ENCODE results near the gene MED19. TPM values are rescaled to one million over a fixed set of nuclear protein-coding genes. Genes with fewer than 3 reads are reported as not detected.

MED19 gene
- total and polyA plus RNA-seq, 3 donors from 2014 or later, result 48.3 to 52.3 (median 49.9) TPM

DNA sequence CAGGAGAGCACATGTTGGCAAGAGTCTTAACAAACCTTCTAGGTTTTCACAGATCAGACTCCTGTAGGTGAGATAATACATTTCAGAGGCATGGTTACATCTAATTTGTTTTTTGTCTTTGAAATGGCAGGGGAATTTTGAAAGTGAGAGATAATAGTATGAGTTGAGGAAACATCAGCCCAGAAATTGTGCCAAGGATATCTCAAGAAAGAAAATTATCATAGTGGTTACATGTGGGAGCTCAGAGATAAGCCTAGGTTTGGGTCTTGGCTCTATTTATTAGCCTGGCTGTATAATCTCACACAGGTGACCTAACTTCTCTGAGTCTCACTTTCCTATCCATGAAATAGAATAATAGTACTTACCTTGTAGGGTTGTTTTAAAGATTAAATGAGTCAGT lies 39.2 kb upstream of the MED19 start:
- no peak for DNase-seq
- Histone ChIP-seq H3K36me3 (ENCODE audit: low read depth, missing control alignments) (no peaks in the 10 kb centered on the region), H3K27ac (no peak overlapping the region), H3K27me3 (no peaks in the 10 kb centered on the region), H3K9me3 (no peaks in the 10 kb centered on the region), H3K4me3 (no peak overlapping the region), H3K4me1 (peaks cover 4% of the 10 kb centered on the region)
- intact Hi-C loops (cut with DNase I; ENCODE audit: low total_unique reads), result no loop called here
- no peak for TF ChIP-seq POLR2A (IDR thresholded peaks at IDR 0.05)
- TF ChIP-seq, protein P1, sequence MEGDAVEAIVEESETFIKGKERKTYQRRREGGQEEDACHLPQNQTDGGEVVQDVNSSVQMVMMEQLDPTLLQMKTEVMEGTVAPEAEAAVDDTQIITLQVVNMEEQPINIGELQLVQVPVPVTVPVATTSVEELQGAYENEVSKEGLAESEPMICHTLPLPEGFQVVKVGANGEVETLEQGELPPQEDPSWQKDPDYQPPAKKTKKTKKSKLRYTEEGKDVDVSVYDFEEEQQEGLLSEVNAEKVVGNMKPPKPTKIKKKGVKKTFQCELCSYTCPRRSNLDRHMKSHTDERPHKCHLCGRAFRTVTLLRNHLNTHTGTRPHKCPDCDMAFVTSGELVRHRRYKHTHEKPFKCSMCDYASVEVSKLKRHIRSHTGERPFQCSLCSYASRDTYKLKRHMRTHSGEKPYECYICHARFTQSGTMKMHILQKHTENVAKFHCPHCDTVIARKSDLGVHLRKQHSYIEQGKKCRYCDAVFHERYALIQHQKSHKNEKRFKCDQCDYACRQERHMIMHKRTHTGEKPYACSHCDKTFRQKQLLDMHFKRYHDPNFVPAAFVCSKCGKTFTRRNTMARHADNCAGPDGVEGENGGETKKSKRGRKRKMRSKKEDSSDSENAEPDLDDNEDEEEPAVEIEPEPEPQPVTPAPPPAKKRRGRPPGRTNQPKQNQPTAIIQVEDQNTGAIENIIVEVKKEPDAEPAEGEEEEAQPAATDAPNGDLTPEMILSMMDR (IDR thresholded peaks at IDR 0.05), result no peak

DNA sequence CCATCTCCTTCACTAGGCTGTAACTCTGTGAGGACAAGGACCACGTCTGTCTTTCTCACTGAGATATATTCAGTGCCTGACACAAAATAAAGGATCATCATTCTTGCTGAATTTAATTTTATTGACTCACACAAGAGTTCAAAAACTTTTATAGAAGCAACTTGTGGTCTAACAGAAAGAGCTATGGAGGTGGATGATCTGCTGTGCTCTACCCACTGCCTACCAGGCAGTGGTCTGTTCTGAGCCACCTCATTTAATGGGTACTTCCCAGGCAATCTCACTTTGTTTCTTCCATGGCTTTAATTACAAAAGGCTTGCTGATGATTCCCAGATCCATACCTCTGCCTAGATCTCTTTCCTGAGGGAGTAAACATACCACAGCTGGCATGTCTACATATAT lies 34.9 kb upstream of the MED19 start:
- H3K27ac ChIP-seq, result no peak overlapping the region
- H3K9me3 ChIP-seq, result no peaks in the 10 kb centered on the region
- no peak for DNase-seq
- WGBS, 2 donors, result 85 to 94% methylated on average over 1 of the region's 1 CpG
- H3K4me1 ChIP-seq, result peaks cover 13% of the 10 kb centered on the region
- TF ChIP-seq, protein P1 (IDR thresholded peaks at IDR 0.05), result no peak
- no peak for TF ChIP-seq POLR2A (IDR thresholded peaks at IDR 0.05)
- H3K36me3 ChIP-seq (ENCODE audit: low read depth, missing control alignments), result no peaks in the 10 kb centered on the region
- H3K27me3 ChIP-seq, result no peaks in the 10 kb centered on the region
- intact Hi-C loops (cut with DNase I; ENCODE audit: low total_unique reads), result loop anchor here (10.0 kb wide), 1 partner anchor 58 kb away; no protein-coding TSS in a partner anchor
- no peak overlapping the region for H3K4me3 ChIP-seq

DNA sequence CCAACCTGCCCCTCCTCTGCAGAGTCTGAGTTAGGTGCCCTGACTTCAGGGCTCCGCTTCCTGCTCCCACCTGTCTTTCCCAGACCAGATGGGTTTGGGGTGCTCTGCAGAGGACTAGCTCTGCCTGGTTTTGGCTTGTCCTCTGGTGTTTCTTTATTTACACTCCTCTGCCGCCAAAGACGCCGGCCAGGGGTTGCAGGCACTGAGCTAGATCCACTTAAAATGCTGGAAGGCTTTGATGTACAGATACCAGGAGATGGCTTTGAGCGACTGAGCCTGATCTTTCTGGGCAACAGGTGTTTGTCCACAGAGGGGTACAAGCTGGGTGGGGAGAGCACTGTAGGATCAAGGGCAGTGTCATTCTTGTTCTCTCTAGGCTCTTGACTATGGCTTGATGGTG lies 33.2 kb upstream of the MED19 start:
- no peaks in the 10 kb centered on the region for H3K36me3 ChIP-seq (ENCODE audit: low read depth, missing control alignments)
- TF ChIP-seq POLR2A (IDR thresholded peaks at IDR 0.05), result no peak
- TF ChIP-seq, protein P1 (IDR thresholded peaks at IDR 0.05), result no peak
- intact Hi-C loops (cut with DNase I; ENCODE audit: low total_unique reads), result loop anchor here (10.0 kb wide), 1 partner anchor 60 kb away; no protein-coding TSS in a partner anchor
- no peaks in the 10 kb centered on the region for H3K27me3 ChIP-seq
- H3K4me3 ChIP-seq, result no peak overlapping the region
- 82 to 91% methylated on average over 5 of the region's 5 CpGs for WGBS, 2 donors
- H3K9me3 ChIP-seq, result no peaks in the 10 kb centered on the region
- no peak overlapping the region for H3K27ac ChIP-seq
- DNase-seq, result no peak
- H3K4me1 ChIP-seq, result peaks cover 11% of the 10 kb centered on the region

DNA sequence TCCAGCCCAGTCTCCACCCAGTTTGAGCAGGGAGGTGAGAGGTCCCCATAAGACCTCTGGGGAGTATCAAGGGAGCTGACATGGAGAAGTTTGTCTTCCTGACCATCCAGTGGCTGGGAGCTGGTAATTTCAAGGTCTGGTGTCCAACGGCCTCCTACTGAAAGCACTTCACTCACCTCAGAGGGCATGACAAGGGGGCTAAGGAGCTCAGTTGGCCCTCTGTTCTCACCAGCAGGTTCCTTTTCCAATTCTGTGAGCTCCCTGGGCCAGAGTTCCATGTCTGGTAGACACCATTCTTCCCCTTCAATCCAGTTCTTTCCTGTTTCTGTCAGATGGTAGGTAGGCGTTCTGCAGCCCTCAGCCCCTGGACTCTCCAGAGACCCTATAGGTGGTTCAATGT lies 32.3 kb upstream of the MED19 start:
- TF ChIP-seq POLR2A (IDR thresholded peaks at IDR 0.05), result no peak
- TF ChIP-seq, protein P1 (IDR thresholded peaks at IDR 0.05), result no peak
- intact Hi-C loops (cut with DNase I; ENCODE audit: low total_unique reads), result loop anchor here (10.0 kb wide), 1 partner anchor 60 kb away; no protein-coding TSS in a partner anchor
- Histone ChIP-seq H3K9me3 (no peaks in the 10 kb centered on the region), H3K4me3 (no peak overlapping the region), H3K27ac (no peak overlapping the region), H3K36me3 (ENCODE audit: low read depth, missing control alignments) (no peaks in the 10 kb centered on the region), H3K4me1 (peaks cover 11% of the 10 kb centered on the region), H3K27me3 (no peaks in the 10 kb centered on the region)
- DNase-seq, result no peak
- WGBS, 2 donors, result 82 to 94% methylated on average over 2 of the region's 2 CpGs

DNA sequence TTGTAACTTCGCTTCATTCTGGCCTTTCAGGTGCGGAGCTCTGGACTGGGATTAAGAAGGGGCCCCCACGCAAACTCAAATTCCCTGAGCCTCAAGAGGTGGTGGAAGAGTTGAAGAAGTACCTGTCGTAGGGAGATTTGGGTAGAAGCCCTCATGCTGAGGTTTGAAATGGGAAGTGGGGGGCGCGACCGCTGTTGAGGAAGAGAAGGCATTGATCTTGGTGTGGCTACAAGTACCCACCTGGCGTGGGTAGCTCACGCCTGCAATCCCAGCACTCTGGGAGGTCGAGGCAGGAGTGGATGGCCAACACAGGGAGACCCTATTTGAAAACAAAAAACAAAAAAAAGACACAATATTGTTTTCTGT lies 30.1 kb upstream of the MED19 start:
- Histone ChIP-seq H3K4me1 (peaks cover 11% of the 10 kb centered on the region), H3K9me3 (no peaks in the 10 kb centered on the region), H3K27ac (peak overlapping the region; percentile 89 to 91), H3K36me3 (ENCODE audit: low read depth, missing control alignments) (no peaks in the 10 kb centered on the region), H3K27me3 (no peaks in the 10 kb centered on the region), H3K4me3 (peak overlapping the region; percentile 73 to 87)
- TF ChIP-seq, protein P1 (IDR thresholded peaks at IDR 0.05), result no peak
- TF ChIP-seq POLR2A (IDR thresholded peaks at IDR 0.05), result no peak
- intact Hi-C loops (cut with DNase I; ENCODE audit: low total_unique reads), result loop anchor here (10.0 kb wide), 1 partner anchor 63 kb away; no protein-coding TSS in a partner anchor
- WGBS, 2 donors, result 0 to 4% methylated on average over 9 to 10 of the region's 10 CpGs
- no peak for DNase-seq

Data from testis (tissue), 3 donors.